Endodermal cell (in vitro differentiated cells): ENCODE measurements around the gene ZNF292. TPM values are rescaled to one million over a fixed set of nuclear protein-coding genes. Genes with fewer than 3 reads are reported as not detected.

Experiments used
- DNase-seq: peaks from one replicate; pipeline ENCODE4 v3.0.0-alpha.2; 2017
- H3K27ac ChIP-seq: 2 replicates; pipeline ENCODE4 v1.5.1; 2013; ENCODE audit warnings: mild to moderate bottlenecking, low read depth, low read length, moderate library complexity
- H3K27me3 ChIP-seq: 2 replicates; pipeline ENCODE4 v1.6.1; 2013; ENCODE audit warnings: mild to moderate bottlenecking, low read length, moderate library complexity; ENCODE audit not compliant: insufficient read depth, control insufficient read depth, poor library complexity, severe bottlenecking
- H3K36me3 ChIP-seq: 2 replicates; pipeline ENCODE4 v1.7.0; 2013; ENCODE audit warnings: mild to moderate bottlenecking, low read length, moderate library complexity; ENCODE audit not compliant: control insufficient read depth, insufficient read depth
- H3K4me1 ChIP-seq: one replicate; pipeline ENCODE4 v1.7.0; 2013; ENCODE audit warnings: low read length; ENCODE audit not compliant: control insufficient read depth, insufficient read depth
- H3K4me3 ChIP-seq: 2 replicates; pipeline ENCODE4 v1.5.1; 2013; ENCODE audit warnings: mild to moderate bottlenecking, low read length, moderate library complexity
- H3K9ac ChIP-seq: 2 replicates; pipeline ENCODE4 v1.6.1; 2013; ENCODE audit warnings: mild to moderate bottlenecking, low read length, moderate library complexity; ENCODE audit not compliant: poor library complexity, severe bottlenecking; ENCODE audit errors: extremely low read depth
- H3K9me3 ChIP-seq: 2 replicates; pipeline ENCODE4 v1.6.1; 2013; ENCODE audit warnings: mild to moderate bottlenecking, low read length, moderate library complexity; ENCODE audit not compliant: control insufficient read depth
- H3K27ac Mint-ChIP-seq: 2 replicates; pipeline ENCODE4 v1.8.0; 2020; ENCODE audit warnings: mixed read lengths
- H3K27me3 Mint-ChIP-seq: 2 replicates; pipeline ENCODE4 v1.8.0; 2021; ENCODE audit warnings: mild to moderate bottlenecking, mixed read lengths; ENCODE audit not compliant: insufficient read depth
- H3K36me3 Mint-ChIP-seq: 2 replicates; pipeline ENCODE4 v1.8.0; 2020; ENCODE audit warnings: low read depth, mixed read lengths
- H3K4me1 Mint-ChIP-seq: 2 replicates; pipeline ENCODE4 v1.8.0; 2020; ENCODE audit warnings: mixed read lengths
- H3K4me3 Mint-ChIP-seq: 2 replicates; pipeline ENCODE4 v1.8.0; 2020; ENCODE audit warnings: mild to moderate bottlenecking, moderate library complexity, mixed read lengths
- H3K9me3 Mint-ChIP-seq: 2 replicates; pipeline ENCODE4 v1.8.0; 2020; ENCODE audit warnings: mild to moderate bottlenecking, mixed read lengths
- CTCF ChIP-seq: fragments of 200-600 bp; sonication (generic); conservative IDR thresholded peaks from 2 replicates; pipeline ENCODE4 v1.5.0; 2021; ENCODE audit warnings: antibody characterized with exemption, mild to moderate bottlenecking
- WGBS, 2 experiments: methylation state at CpG; one replicate each; pipeline versions ENCODE4 v1.1.5 to v1.1.7; 2013; ENCODE audit warnings: missing lambda C conversion rate in 2 of 2, mixed read lengths in 1 of 2; ENCODE audit not compliant: insufficient coverage in 1 of 2, insufficient read length in 1 of 2; 5-methylcytosine and 5-hydroxymethylcytosine counted together
- total RNA-seq, 2 donors: library from RNA; stranded (reverse); fragmentation: NEBNext Ultra II Directional in 1 of 2; extraction: Animal tissue kit (Norgen Biotek cat#: 25700) in 1 of 2; gene quantifications; 2 replicates in 1 of 2; 3 replicates in 1 of 2; pipeline ENCODE4 v1.2.1, GENCODE V29; 2021

ZNF292 gene
- total RNA-seq, 2 donors from 2014 or later, result 45.9 to 50.2 TPM

GRCh38 chr6:87209812-87210211 is 54.4 kb downstream of the ZNF292 start:
- Mint-ChIP-seq H3K9me3 (no peaks in the 10 kb centered on the region), H3K4me1 (peaks cover 79% of the 10 kb centered on the region), H3K4me3 (no peak overlapping the region), H3K27ac (peak overlapping the region; percentile 44), H3K27me3 (no peaks in the 10 kb centered on the region), H3K36me3 (peaks cover 18% of the 10 kb centered on the region)
- DNase-seq, result no peak
- Histone ChIP-seq H3K36me3 (peaks cover 24% of the 10 kb centered on the region), H3K27ac (no peak overlapping the region), H3K27me3 (no peaks in the 10 kb centered on the region), H3K9me3 (no peaks in the 10 kb centered on the region), H3K4me1 (peaks cover 22% of the 10 kb centered on the region), H3K4me3 (peak overlapping the region; percentile 41), H3K9ac (no peak overlapping the region)
- no peak for TF ChIP-seq CTCF
- 75 to 80% methylated on average over 1 to 3 of the region's 3 CpGs for WGBS, 2 experiments

GRCh38 chr6:87210979-87211378 is 55.6 kb downstream of the ZNF292 start:
- no peak overlapping the region for H3K4me3 ChIP-seq
- peak; percentile 58 for DNase-seq
- peaks cover 22% of the 10 kb centered on the region for H3K4me1 ChIP-seq
- Mint-ChIP-seq H3K27me3 (no peaks in the 10 kb centered on the region), H3K27ac (peak overlapping the region; percentile 65), H3K9me3 (no peaks in the 10 kb centered on the region), H3K4me1 (peaks cover 76% of the 10 kb centered on the region), H3K36me3 (peaks cover 15% of the 10 kb centered on the region), H3K4me3 (no peak overlapping the region)
- H3K36me3 ChIP-seq, result peaks cover 24% of the 10 kb centered on the region
- H3K9ac ChIP-seq, result no peak overlapping the region
- H3K27me3 ChIP-seq, result no peaks in the 10 kb centered on the region
- TF ChIP-seq CTCF, result no peak
- no peak overlapping the region for H3K27ac ChIP-seq
- no peaks in the 10 kb centered on the region for H3K9me3 ChIP-seq
- 64% methylated on average over 1 of the region's 1 CpG; no CpG with 5 or more reads in 1 of the 2 experiments for WGBS, 2 experiments

GRCh38 chr6:87212596-87212995 is 57.2 kb downstream of the ZNF292 start:
- no peak for TF ChIP-seq CTCF
- H3K27ac ChIP-seq, result no peak overlapping the region
- H3K4me1 Mint-ChIP-seq, result peaks cover 71% of the 10 kb centered on the region

More at GRCh38 chr6:87212596-87212995, 57.2 kb downstream of the ZNF292 start:
- Mint-ChIP-seq H3K27ac (peak overlapping the region; percentile 56), H3K9me3 (no peaks in the 10 kb centered on the region), H3K27me3 (no peaks in the 10 kb centered on the region), H3K4me3 (no peak overlapping the region), H3K36me3 (peaks cover 17% of the 10 kb centered on the region)
- no peaks in the 10 kb centered on the region for H3K27me3 ChIP-seq
- no peak overlapping the region for H3K9ac ChIP-seq
- H3K9me3 ChIP-seq, result no peaks in the 10 kb centered on the region
- no peak overlapping the region for H3K4me3 ChIP-seq
- peaks cover 22% of the 10 kb centered on the region for H3K4me1 ChIP-seq
- no peak for DNase-seq
- H3K36me3 ChIP-seq, result peaks cover 28% of the 10 kb centered on the region
